ENCODE results near the gene ACTL8.

Gene ACTL8

DNA sequence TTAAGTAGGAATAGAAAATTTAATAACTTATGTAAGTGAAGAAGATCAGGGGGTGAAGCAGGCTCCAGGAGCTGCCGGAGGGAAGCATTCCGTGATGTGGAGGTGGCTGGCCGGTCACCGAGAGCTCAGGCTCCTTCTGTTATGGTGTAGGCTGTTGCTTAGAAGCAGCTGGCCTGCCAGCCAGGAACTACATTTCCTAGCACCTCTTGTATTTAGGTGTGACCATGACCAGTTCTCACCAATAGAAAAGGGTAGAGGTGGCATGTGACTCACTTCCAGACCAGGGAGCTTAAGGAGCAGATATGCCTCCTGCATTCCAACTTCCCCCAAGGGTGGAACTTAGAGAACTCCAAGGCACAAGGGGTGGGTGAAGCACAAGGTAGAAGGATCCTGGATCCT is 120.7 kb downstream of the ACTL8 start:
- peak; percentile 50 for DNase-seq (ENCODE audit: low read depth)
